ENCODE data around the gene TRMT44.
"Not testable (repeated sequence)": the region's sequence is repeated elsewhere in the genome, so short reads cannot be mapped to it uniquely, and the experiment has no call there.

TRMT44 gene

DNA sequence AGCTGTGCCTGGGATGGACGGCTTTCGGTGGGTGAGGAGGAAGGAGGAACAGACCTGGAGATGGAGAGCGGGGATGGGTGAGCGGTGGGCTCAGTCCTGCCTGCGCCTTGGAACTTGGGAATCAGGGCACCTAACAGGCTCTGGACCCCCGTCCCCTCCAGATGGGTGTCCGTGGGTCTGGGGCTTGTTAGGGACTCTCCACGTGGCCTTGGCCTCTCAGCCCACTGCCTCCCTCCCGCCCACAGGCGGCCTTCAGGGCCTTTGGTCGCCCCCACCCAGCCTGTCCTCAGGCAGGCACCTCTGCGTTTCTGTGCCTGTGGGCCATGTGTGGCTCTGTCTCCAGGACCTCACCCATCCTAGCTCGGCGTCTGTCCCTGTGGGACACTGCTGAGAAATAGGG, 29.0 kb downstream of the TRMT44 start:
- no peak for DNase-seq (ENCODE audit: low read depth)

DNA sequence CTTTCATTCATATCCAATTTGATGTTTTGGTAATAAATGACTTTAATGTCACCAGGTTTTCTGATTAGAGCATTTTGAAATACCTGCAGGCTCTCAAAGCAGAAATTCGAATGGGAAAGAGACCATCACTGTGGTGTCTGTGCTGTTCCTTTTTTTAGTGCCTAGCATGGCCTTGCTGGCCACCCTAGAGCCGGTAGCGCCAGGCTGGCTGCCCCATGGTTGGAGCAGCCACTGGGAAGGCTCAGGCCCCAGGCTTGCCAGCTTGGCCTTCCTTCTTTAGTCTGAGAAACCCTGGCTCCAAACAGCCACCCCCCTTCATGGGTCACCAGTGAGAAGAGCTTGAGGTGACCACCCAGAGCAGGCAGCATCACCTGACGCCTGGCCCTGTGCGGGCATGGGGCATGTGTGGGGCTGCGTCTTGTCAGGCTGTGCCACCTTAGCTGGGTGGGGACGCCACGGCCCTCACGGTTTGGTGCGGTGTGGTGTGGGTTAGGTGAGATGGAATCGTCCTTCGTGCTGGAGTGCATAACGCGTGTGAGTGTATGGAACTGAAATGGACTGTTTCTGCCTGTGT, 30.0 kb downstream of the TRMT44 start:
- DNase-seq (ENCODE audit: low read depth), result no peak

DNA sequence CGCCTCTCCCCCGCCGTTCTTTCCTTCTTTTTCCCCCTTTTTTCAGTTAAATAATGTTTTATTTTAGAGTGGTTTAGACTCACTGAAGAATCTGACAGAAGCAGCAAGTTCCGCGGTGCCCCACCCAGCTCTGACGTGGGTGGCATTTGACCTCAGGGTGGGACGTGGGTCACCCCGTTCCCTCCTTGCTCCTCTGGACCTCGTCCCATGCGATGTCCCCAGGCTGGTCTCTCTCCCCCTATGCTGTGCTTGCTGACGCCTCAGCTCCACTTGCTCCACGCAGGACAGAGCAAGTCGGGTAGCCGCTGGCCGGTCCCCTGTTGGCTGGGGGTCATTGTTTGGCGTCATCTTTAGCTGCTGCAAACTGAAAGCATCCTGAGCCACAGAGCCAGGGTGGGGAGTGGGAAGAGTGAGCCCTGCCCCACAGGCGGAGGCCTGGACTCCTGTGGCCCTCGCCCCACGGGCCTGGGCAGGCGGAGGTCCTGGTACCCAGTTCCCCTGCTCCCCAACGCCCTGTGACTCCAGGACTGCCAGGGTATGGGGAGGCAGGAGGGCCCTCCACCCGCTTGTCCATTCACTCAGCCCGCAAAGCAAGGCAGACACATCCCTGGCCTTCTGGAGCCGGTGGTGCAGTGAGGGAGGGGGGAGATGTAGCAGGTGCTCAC, 30.8 kb downstream of the TRMT44 start:
- no peak for DNase-seq (ENCODE audit: low read depth)

DNA sequence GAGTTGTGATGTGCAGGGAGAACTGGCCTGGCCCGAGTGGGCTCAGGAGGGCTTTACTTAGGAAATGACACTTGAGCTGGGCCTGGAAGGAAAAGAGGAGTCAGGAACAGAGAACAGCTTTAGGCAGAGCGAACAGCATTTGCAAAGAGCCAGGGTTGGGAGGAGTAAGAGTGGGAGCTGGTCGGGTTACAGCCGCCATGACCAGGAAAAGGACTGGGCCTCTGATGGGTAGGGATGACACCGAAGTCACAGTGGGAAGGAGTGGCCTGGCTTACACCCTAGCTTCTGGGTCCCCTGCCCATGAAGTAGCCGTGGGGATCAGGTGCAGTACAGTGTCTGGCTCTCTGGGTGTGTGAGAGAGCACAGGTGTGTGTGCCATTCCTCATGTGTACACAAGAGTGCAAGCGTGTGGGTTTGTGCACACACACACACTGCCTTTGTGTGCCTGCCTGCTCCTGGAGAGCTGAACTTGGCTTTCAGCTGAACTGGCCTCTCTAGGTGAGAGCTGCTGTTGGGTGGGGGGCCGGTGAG, 31.6 kb downstream of the TRMT44 start:
- no peak for DNase-seq (ENCODE audit: low read depth)

DNA sequence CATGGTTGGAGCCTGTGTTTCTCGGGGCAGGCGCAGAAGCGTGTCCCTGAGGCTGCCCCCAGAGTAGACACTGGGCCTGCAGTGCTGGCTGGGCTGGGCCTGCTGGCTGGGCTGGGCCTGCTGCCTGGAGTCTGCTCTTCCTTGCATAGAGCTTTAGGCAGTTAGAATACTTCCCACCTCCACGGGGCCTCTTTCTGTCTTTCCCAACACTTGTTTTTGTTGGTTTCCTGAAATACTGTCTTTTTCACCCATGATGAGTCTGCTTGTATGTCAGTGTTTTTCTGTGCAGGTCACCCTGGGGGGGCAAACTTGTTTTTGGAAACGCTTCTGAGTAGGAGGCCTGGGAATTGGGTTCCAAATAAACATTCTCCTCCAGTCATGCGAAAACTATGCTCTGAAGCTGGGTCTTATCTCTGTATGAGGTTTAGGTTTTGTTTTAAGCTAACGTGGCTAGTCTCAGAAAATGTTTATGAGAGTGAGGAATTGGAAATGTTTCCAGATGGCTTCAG, 32.2 kb downstream of the TRMT44 start:
- DNase-seq (ENCODE audit: low read depth), result no peak

DNA sequence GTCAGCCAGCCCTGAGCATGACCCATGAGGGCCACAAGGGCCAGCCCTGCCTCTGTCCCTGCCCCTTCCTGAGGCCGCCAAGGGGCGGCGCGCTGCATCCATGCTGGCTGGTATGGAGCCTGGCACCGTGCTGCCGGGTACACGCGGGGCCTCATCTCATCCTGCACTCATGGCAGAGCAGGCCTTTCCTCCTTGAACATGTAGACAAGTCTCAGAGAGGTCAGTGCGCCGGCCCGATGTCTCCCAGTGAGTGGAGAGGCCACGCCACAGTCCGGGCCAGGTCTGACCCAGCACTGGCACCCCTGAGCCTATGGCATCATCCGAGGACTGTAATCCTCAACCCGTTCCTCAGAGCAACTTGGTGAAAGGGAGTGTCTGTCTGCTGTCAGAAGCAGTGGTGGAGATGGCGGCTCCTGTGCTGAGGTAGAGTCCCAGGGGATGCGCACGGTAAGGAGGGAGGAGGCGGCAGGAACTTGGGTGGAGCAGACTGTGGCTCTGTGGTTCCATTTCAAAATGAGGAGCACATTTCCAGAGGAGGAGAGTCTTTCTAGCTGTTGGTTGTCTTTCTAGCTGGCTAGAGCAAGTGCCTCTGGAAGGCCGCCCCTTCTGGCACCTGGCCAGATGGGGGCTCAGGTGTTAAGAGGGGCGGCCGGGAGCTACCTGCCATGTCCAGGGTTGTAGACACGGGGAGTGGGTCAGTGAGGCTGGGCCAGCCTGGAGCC, 32.8 kb downstream of the TRMT44 start:
- DNase-seq (ENCODE audit: low read depth), result no peak

DNA sequence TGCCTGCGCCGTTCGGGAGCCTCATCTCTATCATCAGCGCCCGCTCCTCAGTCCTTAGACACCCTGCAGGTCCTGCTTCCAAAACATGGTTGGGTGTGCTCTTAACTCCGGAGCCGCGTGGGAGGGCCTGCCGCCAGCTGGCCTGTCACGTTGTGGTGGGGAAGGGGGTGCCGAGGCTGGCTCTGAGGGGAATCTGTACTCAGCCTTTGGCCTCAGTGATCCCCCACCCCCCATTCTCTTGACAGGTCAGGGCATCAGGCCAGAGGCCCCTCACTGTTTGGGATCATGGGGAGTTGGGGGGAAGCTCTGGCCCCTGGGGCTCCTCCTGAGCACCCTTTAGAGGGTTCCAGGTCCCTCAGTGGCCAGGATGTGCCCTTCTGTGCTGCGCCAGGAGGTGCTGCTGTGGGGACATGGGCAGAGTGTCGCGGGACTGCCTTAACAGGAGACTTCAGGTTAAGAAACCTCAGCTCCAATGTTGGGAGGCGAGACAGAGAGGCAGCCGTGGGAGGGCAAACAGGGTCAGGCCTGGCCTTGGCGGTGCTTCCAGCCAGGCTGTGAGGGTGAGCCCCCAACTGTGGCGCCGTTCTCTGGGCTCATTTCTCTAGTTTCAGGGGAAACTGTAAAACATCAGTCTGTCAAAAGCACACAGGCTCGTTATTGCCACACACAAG, 33.5 kb downstream of the TRMT44 start:
- no peak for DNase-seq (ENCODE audit: low read depth)

DNA sequence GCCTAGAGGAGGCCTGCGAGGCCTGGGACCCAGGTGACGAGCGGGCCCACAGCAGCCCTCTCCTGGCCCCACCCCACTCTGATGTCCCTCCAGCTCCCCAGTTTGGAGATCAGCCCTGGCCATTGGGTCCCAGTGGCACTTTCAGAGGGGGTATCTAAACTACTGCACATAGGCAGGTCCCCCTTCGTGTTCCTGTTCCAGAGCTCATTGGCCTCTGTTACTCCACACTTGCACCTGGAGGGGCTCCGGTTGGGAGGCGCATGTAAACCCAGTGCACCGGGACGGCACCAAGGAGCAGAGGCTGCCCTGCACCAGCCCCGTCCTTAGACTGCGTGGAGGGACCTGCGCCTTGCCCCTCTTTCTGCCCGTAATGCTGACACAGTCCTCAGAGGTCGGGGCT, 34.3 kb downstream of the TRMT44 start:
- no peak for DNase-seq (ENCODE audit: low read depth)

DNA sequence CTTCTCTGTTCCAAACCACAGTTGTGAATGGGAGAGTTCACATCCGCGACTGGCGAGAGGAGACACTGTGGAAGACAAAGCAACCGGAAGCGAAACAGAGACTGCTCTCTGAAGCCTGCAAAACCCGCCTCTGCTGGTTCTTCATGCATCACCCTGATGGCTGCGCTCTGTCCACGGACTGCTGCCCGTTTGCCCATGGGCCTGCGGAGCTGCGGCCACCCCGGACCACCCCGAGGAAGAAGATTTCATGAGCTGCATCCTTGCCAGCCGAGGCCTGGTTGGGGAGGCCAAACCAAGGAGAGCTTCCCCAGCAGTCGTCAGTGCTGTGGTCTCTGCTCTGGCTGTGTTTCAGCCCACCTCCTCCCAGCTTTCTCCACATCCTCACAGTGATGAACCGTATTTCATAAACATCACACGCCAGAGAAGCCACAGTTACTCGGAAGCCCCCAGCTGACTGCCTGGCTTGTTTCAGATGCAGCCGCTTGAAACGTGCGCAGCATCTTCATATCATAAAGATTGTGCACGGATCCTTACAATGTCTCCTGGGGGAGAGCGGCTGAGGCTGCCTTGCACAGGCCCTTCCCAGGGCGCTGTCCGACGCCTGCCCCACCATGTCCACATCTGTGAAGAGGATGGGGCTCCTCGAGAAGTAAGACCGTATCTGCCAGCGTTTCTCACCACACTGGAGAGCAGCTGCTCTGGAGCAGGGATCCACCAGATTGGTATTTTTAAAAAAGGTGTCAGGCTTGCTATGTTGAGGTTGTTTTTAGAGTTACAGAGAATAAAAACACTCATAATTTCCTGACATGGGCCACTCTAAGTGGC, 35.4 kb downstream of the TRMT44 start:
- DNase-seq (ENCODE audit: low read depth), result no peak

DNA sequence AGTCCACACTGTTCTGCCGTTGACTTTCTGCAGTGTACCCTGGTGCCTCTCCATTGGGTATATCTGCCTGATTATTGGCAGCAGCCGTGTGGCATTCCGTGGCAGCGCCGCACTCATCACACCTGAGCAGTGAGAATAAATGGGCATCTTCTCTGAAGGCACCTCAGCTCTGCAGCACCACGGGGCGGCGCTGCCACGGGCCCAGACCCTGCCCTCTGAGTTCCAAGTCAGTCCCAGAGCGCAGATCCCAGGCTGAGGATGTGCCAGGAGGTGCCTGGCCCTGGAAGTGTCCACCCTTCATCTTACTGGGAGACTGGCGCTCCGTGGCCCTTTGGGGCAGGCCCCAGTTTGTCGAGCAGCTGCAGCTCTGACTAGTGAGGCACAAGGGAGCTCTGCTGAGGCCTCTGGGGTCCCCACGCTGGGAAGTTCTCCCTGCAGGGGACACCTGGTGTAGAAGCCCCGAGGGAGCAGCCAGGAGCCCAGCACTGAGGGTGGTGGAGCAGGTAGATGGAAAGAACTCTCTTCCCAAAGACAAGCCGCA, 36.6 kb downstream of the TRMT44 start:
- DNase-seq (ENCODE audit: low read depth), result no peak

DNA sequence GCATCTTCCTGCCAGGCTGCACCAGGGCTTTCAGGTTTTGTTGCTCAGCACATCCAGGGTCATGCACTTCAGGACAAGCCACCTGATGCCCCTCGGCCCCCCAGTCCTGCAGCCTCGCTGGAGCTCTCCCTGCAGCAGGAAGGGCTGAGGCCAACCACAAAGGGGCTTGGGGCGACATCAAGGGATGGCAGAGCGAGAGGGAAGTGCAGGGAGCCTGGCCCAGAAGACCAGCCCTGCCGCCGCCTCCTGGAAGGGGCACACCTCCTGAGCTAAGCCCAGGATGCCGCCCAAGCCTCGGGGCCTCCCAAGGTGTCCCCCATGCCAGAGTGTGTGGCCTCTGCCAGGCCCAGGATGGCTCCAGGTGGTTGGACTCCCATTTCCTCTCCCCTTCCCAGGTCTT, 37.1 kb downstream of the TRMT44 start:
- no peak for DNase-seq (ENCODE audit: low read depth)

DNA sequence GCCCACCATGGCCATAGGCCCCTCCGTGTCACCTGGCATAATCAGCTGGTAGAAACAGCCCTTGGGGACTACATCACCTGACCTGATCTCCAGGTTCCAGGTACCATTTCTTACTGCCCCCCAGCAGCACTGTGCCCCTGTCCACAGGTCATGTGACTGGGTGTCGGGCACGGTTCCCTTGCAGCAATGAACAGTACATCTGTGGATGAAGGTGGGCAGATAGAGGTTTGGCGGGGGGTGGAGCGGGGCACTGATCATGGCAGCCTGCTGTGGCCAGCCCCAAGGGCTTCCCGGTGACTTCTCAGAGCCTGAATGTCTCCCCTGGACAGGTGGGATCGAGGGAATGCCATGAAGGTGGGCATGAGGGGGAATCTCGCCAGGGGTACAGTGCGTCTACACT, 37.8 kb downstream of the TRMT44 start:
- DNase-seq (ENCODE audit: low read depth), result no peak

DNA sequence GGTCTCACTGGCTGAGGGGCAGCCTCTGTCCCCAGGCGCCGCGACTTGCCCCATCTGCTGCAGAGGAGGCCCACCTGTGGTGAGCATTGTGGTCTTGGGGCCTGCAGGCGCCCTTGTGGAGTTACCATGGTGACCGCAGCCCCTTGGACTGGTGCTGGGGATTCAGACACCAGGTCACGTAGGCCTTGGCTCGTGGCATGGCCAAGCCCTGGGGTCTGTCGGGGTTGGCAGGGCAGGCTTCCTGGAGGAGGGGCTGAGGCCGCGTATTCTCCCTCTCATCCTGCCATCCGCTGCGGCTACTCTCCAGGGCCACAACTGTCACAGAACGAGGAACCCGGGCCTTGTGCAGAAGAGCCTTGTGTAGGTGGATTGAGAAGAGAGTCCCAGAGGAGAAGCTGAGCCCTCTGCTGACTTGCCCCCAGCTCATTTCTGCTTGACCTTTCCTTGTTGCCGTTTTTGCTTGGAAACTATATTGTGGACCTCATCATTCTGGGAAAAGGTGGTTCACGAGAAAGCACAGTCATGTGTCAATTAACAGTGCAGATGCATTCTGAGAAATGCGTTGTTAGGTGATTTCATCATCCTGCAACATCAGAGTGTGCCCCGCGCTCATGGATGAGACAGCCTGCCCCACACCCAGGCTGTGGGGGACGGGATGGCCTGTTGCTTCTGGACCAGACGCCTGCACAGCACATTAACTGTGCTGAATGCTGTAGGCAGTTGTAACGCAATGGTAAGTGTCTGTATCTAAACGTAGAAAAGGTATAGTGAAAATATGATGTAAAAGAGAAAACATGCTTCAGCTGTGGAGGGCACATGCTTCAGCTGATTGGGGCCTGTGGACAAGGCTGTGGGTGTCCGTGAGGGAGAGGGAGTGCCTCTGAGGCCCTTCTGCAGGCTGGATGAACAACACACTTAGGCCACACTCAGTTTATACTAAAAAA, 38.5 kb downstream of the TRMT44 start:
- DNase-seq (ENCODE audit: low read depth), result no peak

DNA sequence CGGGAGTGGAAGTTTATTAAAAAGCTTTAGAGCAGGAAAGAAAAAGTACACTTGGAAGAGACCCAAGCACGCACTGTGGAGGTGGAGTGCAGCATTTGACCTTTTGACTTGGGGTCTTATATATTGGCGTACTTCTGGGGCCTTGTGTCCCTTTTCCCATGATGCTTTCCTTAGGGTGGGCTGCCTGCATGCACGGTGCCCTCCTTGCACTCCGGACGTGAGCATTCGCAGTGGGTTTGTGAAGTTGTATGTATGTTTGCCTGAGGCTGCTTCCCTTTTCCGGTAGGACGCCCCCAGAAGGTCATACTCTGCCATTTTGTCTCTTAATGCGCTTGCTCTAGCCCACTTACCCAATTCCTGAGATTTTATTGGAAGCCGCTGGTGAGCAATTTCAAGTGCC, 39.6 kb downstream of the TRMT44 start:
- DNase-seq (ENCODE audit: low read depth), result no peak

DNA sequence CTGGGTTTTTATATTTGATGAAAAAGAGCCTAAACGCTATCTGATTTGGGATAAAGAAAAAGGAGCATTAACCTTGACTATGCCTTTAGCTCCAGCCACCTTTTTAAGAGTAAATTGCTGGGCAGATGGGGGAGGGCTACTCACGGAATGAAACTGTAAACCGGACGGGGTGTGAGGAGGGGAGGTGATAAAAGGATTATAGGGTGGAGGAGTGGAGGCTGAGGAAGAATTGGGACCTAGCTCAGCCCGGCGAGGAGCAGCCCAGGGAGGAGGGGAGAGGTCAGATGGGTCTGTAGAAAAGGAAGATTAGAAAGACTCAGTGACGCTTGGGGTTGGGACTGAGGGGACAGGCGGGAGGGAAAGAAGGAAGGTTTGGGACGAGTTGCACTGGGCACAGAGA, 46.1 kb downstream of the TRMT44 start:
- not testable (repeated sequence) for DNase-seq (ENCODE audit: low read depth)

DNA sequence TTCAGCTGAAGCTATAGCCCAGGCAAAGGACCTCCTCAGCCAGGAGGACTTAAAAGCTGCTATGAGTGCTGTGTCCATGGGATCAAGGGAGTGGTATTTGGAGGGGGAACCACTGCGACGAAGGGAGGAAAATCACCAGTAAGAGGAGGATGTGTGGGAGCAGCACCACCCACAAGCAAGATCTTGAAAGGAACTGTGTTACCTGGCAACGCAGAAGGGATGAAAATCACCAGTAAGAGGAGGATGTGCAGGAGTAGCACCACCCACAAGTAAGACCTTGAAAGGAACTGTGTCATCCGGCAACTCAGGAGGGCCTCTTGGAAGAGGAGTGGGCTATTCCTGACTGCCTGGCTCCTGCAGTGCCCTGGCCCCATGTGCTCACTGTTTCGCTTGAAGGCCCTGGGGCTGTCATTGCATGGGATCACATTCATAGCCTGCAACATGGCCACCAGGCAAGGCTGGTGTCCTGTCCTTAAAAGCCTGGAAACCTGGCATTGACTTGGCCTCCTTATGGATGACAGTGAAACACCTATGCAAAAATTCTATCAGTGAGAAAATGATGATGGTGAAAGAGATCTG, 48.3 kb downstream of the TRMT44 start:
- no peak for DNase-seq (ENCODE audit: low read depth)

DNA sequence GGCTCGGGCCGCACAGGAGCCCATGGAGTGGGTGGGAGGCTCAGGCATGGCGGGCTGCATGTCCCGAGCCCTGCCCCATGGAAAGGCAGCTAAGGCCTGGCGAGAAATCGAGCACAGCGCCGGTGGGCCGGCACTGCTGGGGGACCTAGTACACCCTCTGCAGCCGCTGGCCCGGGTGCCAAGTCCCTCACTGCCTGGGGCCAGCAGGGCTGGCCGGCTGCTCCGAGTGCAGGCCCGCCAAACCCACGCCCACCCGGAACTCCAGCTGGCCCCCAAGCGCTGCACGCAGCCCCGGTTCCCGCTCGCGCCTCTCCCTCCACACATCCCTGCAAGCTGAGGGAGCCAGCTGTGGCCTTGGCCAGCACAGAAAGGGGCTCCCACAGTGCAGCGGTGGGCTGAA, 50.9 kb downstream of the TRMT44 start:
- DNase-seq (ENCODE audit: low read depth), result not testable (repeated sequence)

DNA sequence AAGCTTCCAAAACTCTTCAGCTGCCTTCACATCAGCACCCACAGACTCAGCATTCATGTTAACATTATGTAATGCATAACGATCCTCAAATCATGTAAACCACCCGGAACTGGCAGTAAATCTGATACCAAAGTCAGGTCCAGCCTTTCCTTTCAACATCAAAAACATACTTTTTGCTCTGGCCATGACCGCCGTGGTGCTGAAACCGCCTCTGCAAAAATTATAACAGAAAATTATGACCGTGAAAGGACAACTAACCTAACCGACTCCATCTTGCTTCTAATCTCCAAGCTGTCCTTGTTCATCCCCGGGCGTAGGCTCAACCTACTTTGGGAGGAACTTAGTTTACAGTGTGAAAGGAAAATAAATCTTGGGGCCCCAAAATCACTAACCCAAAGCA, 51.6 kb downstream of the TRMT44 start:
- DNase-seq (ENCODE audit: low read depth), result no peak

DNA sequence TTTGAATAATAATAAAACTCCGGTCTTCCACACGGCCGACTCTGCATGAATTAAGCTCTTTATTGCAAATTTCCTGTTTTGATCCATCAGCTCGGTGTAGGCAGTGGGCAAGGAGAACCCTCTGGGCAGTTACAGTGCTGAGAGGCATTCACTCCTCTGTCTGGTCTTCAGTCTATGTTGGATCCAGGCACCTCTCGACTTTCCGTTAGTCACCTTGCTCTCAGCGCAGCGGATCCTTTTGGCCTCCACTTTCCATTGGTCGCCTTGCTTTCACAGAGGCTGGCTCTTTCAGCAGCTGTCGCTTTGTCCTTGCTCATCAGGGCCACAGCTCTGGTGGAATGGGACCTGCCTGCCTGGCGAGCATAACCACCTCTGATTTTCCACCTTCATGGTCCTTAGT, 52.9 kb downstream of the TRMT44 start:
- no peak for DNase-seq (ENCODE audit: low read depth)

DNA sequence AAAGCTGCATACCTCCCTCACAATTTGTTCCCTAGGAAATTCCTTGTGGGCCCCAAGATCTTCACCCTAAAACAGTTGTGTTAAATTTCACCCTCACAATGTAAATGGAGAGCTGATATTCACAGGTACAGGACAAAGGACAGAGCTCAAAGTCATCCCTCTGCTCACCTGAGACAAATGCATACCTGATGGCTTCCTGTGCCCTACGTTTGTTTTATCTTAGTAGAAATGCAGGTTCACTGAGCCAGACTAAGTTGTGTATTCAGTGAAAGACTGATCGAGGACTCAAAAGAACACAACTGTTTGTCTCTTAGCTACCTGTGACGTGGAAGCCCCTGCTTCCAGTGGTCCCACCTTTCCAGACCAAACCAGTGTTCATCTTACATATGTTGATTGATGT, 53.6 kb downstream of the TRMT44 start:
- DNase-seq (ENCODE audit: low read depth), result no peak

All from CMK (cell line).